Natural killer cell (primary cell): ENCODE results near the gene C16orf96. TPM values are rescaled to one million over a fixed set of nuclear protein-coding genes. Genes with fewer than 3 reads are reported as not detected.

Source experiments
- ATAC-seq, 3 donors: fragments of 150-1000 bp in 2 of 3; fragments of 200-7000 bp in 1 of 3; cut with Tn5 transposase; 1 replicate in 1 of 3; 2 replicates in 2 of 3; pipeline ENCODE4 v1.10.0; 2021; ENCODE audit warnings: mild to moderate bottlenecking in 2 of 3, moderate library complexity in 2 of 3
- DNase-seq, 2 donors: peaks; one replicate each; pipeline versions ENCODE4 v3.0.0 to v3.0.0-alpha.2; 2013 to 2021; ENCODE audit warnings: mixed read lengths in 1 of 2
- H3K27ac ChIP-seq: one replicate; pipeline ENCODE4 v1.5.1; 2013; ENCODE audit warnings: mild to moderate bottlenecking, low read length
- H3K27me3 ChIP-seq: one replicate; pipeline ENCODE4 v1.6.1; 2013; ENCODE audit warnings: low read length; ENCODE audit not compliant: control insufficient read depth, insufficient read depth
- H3K36me3 ChIP-seq: one replicate; pipeline ENCODE4 v1.6.1; 2013; ENCODE audit warnings: low read length; ENCODE audit not compliant: control insufficient read depth, insufficient read depth
- H3K4me1 ChIP-seq: one replicate; pipeline ENCODE4 v1.6.1; 2013; ENCODE audit warnings: low read length; ENCODE audit not compliant: control insufficient read depth, insufficient read depth
- H3K4me3 ChIP-seq: one replicate; pipeline ENCODE4 v1.5.1; 2013; ENCODE audit warnings: low read length
- H3K9me3 ChIP-seq: one replicate; pipeline ENCODE4 v1.6.1; 2013; ENCODE audit warnings: low read length; ENCODE audit not compliant: control insufficient read depth, insufficient read depth
- H3K27ac Mint-ChIP-seq, 2 donors: one replicate each; pipeline ENCODE4 v1.8.0; 2022; ENCODE audit warnings: mild to moderate bottlenecking in 2 of 2, mixed read lengths in 2 of 2, moderate library complexity in 1 of 2
- H3K27me3 Mint-ChIP-seq, 2 donors: one replicate each; pipeline ENCODE4 v1.8.0; 2022; ENCODE audit warnings: low read depth in 2 of 2, mixed read lengths in 2 of 2
- H3K36me3 Mint-ChIP-seq: one replicate; pipeline ENCODE4 v1.8.0; 2022; ENCODE audit warnings: mixed read lengths
- H3K4me1 Mint-ChIP-seq, 2 donors: one replicate each; pipeline ENCODE4 v1.8.0; 2022; ENCODE audit warnings: mixed read lengths in 2 of 2
- H3K4me3 Mint-ChIP-seq: one replicate; pipeline ENCODE4 v1.8.0; 2022; ENCODE audit warnings: mild to moderate bottlenecking, moderate library complexity, mixed read lengths
- H3K9me3 Mint-ChIP-seq, 2 donors: one replicate each; pipeline ENCODE4 v1.8.0; 2022; ENCODE audit warnings: mixed read lengths in 2 of 2
- WGBS: methylation state at CpG from one replicate; pipeline ENCODE4 v1.1.7; 2013; ENCODE audit warnings: missing lambda C conversion rate; ENCODE audit not compliant: insufficient coverage; 5-methylcytosine and 5-hydroxymethylcytosine counted together
- intact Hi-C: fragments of 100-400 bp; cut with micrococcal nuclease; formaldehyde crosslinking; loops from one replicate; pipeline ENCODE4 v1.14.2; 2022
- total RNA-seq, 4 donors: library from RNA; stranded (reverse); fragments of 120-200 nt in 1 of 4; gene quantifications; one replicate each; pipeline versions ENCODE4 v1.2.3 to v1.2.4, GENCODE V29; 2013 to 2022
- TF ChIP-seq, protein P1 (sequence below): fragments of 200-600 bp; IDR thresholded peaks from one replicate; pipeline ENCODE4 v1.8.0; 2022; ENCODE audit warnings: antibody characterized with exemption

C16orf96 gene
- total RNA-seq, 3 donors from 2014 or later (not counting 1 experiment from before 2014, with no cell fraction given), result 0.35 to 0.61 (median 0.43) TPM

- H3K9me3 Mint-ChIP-seq, result no peaks in the 10 kb centered on the region
- TF ChIP-seq, protein P1, sequence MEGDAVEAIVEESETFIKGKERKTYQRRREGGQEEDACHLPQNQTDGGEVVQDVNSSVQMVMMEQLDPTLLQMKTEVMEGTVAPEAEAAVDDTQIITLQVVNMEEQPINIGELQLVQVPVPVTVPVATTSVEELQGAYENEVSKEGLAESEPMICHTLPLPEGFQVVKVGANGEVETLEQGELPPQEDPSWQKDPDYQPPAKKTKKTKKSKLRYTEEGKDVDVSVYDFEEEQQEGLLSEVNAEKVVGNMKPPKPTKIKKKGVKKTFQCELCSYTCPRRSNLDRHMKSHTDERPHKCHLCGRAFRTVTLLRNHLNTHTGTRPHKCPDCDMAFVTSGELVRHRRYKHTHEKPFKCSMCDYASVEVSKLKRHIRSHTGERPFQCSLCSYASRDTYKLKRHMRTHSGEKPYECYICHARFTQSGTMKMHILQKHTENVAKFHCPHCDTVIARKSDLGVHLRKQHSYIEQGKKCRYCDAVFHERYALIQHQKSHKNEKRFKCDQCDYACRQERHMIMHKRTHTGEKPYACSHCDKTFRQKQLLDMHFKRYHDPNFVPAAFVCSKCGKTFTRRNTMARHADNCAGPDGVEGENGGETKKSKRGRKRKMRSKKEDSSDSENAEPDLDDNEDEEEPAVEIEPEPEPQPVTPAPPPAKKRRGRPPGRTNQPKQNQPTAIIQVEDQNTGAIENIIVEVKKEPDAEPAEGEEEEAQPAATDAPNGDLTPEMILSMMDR, result no peak
- no peak overlapping the region for H3K27ac ChIP-seq
- peaks cover 14 to 34% of the 10 kb centered on the region in 2 donors for H3K4me1 Mint-ChIP-seq
- no peaks in the 10 kb centered on the region for H3K9me3 ChIP-seq
- DNase-seq (no peak), ATAC-seq (no peak)
- peak overlapping the region; percentile 45 for H3K4me3 ChIP-seq
- no peaks in the 10 kb centered on the region for H3K27me3 Mint-ChIP-seq
- H3K36me3 ChIP-seq, result peaks cover 8% of the 10 kb centered on the region
- intact Hi-C loops, result loop anchor here (10.0 kb wide), 2 partner anchors 198 to 358 kb away; partner anchors contain the start of gene CORO7
- H3K27ac Mint-ChIP-seq, result no peak overlapping the region
- no peaks in the 10 kb centered on the region for H3K36me3 Mint-ChIP-seq
- H3K4me3 Mint-ChIP-seq, result peak overlapping the region; percentile 59
- H3K27me3 ChIP-seq, result no peaks in the 10 kb centered on the region
- WGBS, result 78% methylated on average over 14 of the region's 14 CpGs
- H3K4me1 ChIP-seq, result peaks cover 43% of the 10 kb centered on the region
Observed at GRCh38 chr16:4612977-4613635, 57.0 kb downstream of the C16orf96 start.

DNA sequence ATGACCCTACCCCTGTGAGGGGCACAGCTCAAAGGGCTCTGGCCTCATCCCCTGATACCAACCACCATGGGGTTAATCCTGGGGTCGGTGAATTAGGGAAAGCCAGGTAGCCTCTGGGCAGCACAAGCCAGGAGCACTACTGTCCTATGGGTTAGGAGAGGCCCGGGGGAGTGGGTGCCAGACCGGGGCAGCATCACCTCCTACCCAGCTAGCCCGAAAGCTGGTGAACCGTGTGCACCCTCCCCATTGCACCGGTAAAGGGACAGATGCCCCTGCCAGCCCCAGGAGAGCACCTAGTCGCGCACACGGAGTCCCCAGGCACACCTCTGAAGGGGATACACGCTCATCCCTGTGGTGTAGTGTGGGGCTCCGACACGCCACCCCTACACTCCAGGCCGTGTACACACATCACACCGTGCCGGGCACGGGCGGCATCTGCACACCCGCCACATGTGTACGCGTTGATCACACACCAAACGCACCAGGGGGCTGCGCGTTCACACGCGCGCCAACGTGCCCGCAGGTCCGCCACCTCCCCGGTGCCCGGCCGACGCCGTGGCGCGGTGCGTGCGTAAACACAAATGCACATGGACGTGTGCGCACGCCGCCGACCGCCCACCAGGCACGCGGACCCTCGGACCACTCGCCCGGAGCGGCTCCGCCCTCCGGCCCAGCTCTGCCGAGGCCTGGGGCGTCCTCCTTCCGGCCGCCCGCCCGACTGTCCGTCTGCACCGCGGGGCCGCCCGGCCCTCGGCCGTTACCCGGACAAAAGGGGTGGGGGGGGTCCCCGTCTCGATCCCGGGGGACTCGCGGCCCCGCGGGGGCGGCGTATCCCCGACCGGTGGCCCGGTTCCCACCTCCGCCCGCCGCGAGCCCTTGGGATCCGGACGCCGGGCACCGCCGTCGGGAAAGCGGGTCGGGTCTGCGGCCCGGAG lies 57.8 kb downstream of the C16orf96 start:
- H3K4me3 ChIP-seq, result peak overlapping the region; percentile 45
- ATAC-seq, result no peak
- H3K36me3 ChIP-seq, result peaks cover 6% of the 10 kb centered on the region
- H3K27ac ChIP-seq, result no peak overlapping the region
- TF ChIP-seq, protein P1, result no peak
- intact Hi-C loops, result loop anchor here (10.0 kb wide), 2 partner anchors 199 to 359 kb away; partner anchors contain the start of gene CORO7
- Mint-ChIP-seq H3K4me3 (peak overlapping the region; percentile 59), H3K9me3 (no peaks in the 10 kb centered on the region), H3K4me1 (peaks cover 14 to 34% of the 10 kb centered on the region in 2 donors), H3K27ac (peak overlapping the region in 1 of 2 donors; percentile 99), H3K27me3 (no peaks in the 10 kb centered on the region), H3K36me3 (no peaks in the 10 kb centered on the region)
- DNase-seq, result peak; percentile 23 to 55
- H3K9me3 ChIP-seq, result no peaks in the 10 kb centered on the region
- H3K27me3 ChIP-seq, result no peaks in the 10 kb centered on the region
- WGBS, result 2% methylated on average over 92 of the region's 92 CpGs
- H3K4me1 ChIP-seq, result peaks cover 43% of the 10 kb centered on the region

GRCh38 chr16:4614571-4615383 lies 58.6 kb downstream of the C16orf96 start, which contains the start of gene UBALD1:
TSS of gene UBALD1 (minus strand) at chr16:4614888. CDS start at chr16:4614797, 91 bp downstream.
- H3K27me3 Mint-ChIP-seq, result no peaks in the 10 kb centered on the region
- peaks cover 14 to 34% of the 10 kb centered on the region in 2 donors for H3K4me1 Mint-ChIP-seq
- H3K36me3 ChIP-seq, result no peaks in the 10 kb centered on the region
- DNase-seq (peak; percentile 71 to 89), ATAC-seq (peak; percentile 53 to 62 (median 54))
- H3K27me3 ChIP-seq, result no peaks in the 10 kb centered on the region
- no peaks in the 10 kb centered on the region for H3K9me3 ChIP-seq
- H3K4me3 Mint-ChIP-seq, result peak within 1 kb of the TSS; percentile 93
- intact Hi-C loops, result loop anchor here (10.0 kb wide), 2 partner anchors 200 to 360 kb away; partner anchors contain the start of gene CORO7
- peak within 1 kb of the TSS; percentile 90 for H3K27ac ChIP-seq
- H3K36me3 Mint-ChIP-seq, result no peaks in the 10 kb centered on the region
- TF ChIP-seq, protein P1, result no peak
- H3K4me1 ChIP-seq, result peaks cover 43% of the 10 kb centered on the region
- H3K9me3 Mint-ChIP-seq, result no peaks in the 10 kb centered on the region
- peak within 1 kb of the TSS; percentile 45 for H3K4me3 ChIP-seq
- 9% methylated on average over 100 of the region's 100 CpGs for WGBS
- H3K27ac Mint-ChIP-seq, result peak within 1 kb of the TSS; percentile 96 to 99
